Prostate gland (tissue), 2 donors: ENCODE results near the gene C13orf46. TPM values are rescaled to one million over a fixed set of nuclear protein-coding genes. Genes with fewer than 3 reads are reported as not detected.
A peak's percentile ranks its signal among the peaks of the same experiment; 100 is the strongest.

Source experiments
- DNase-seq: peaks from one replicate; pipeline ENCODE4 v3.0.0-alpha.2; 2019; ENCODE audit warnings: low spot score
- H3K27ac ChIP-seq, 2 donors: fragments of 200-600 bp; sonication (generic); 2 replicates each; pipeline ENCODE4 v1.5.1; 2017 to 2019
- H3K27me3 ChIP-seq: fragments of 200-600 bp; sonication (generic); replicated peaks from 2 replicates; pipeline ENCODE4 v1.5.1; 2019; ENCODE audit not compliant: insufficient read depth
- H3K36me3 ChIP-seq, 2 donors: fragments of 200-600 bp; sonication (generic); 1 replicate in 1 of 2; 2 replicates in 1 of 2; pipeline versions ENCODE4 v1.5.1 to v1.8.1; 2017 to 2019
- H3K4me1 ChIP-seq: fragments of 200-600 bp; sonication (generic); replicated peaks from 2 replicates; pipeline ENCODE4 v1.5.1; 2019
- H3K4me3 ChIP-seq, 2 donors: fragments of 200-600 bp; sonication (generic); 2 replicates each; pipeline ENCODE4 v1.5.1; 2017 to 2019
- H3K9me3 ChIP-seq: fragments of 200-600 bp; sonication (generic); 2 replicates; pipeline ENCODE4 v1.5.1; 2017
- CTCF ChIP-seq, 4 experiments: fragments of 200-600 bp in 2 of 4; fragments of 450-650 bp in 2 of 4; sonication (generic) in 2 of 4; IDR thresholded peaks; 1 replicate in 3 of 4; 2 replicates in 1 of 4; pipeline ENCODE4 v1.5.1; 2016 to 2019; ENCODE audit warnings: antibody characterized with exemption in 4 of 4, mild to moderate bottlenecking in 2 of 4, moderate library complexity in 2 of 4
- POLR2A ChIP-seq: fragments of 450-650 bp; IDR thresholded peaks from one replicate; pipeline ENCODE4 v1.6.1; 2016; ENCODE audit warnings: antibody characterized with exemption, mild to moderate bottlenecking
- POLR2AphosphoS5 ChIP-seq: sonication (generic); formaldehyde crosslinking; IDR thresholded peaks from one replicate; pipeline ENCODE4 v1.6.1; 2017; ENCODE audit warnings: antibody characterized with exemption
- WGBS: methylation state at CpG from one replicate; pipeline ENCODE4 v1.1.5; 2018; 5-methylcytosine and 5-hydroxymethylcytosine counted together
- intact Hi-C: fragments of 100-400 bp; cut with DNase I; formaldehyde crosslinking; loops from one replicate; pipeline ENCODE4 v1.14.2; 2022
- total RNA-seq, 2 donors: library from RNA; depleted of rRNA; stranded (reverse); fragments of >200 nt; gene quantifications; one replicate each; pipeline ENCODE4 v1.1.0, GENCODE V29; 2016

The C13orf46 gene
- total RNA-seq, 2 donors from 2014 or later: 8.0 to 9.9 TPM

- DNase-seq: no peak
- Histone ChIP-seq H3K27ac (no peak overlapping the region), H3K27me3 (no peaks in the 10 kb centered on the region), H3K4me3 (no peak overlapping the region), H3K4me1 (no peaks in the 10 kb centered on the region), H3K9me3 (no peaks in the 10 kb centered on the region), H3K36me3 (no peaks in the 10 kb centered on the region)
- TF ChIP-seq POLR2A (no peak), CTCF (IDR thresholded peaks at IDR 0.05) (no peak), POLR2AphosphoS5 (no peak)
- intact Hi-C loops: no loop called here
- WGBS: 66% methylated on average over 23 of the region's 23 CpGs
These were observed 54.7 kb downstream of the C13orf46 start for GRCh38 chr13:113918981-113919701.

- H3K36me3 ChIP-seq: no peaks in the 10 kb centered on the region
- no peaks in the 10 kb centered on the region for H3K27me3 ChIP-seq
- intact Hi-C loops: no loop called here
- no peak for DNase-seq
- no peaks in the 10 kb centered on the region for H3K9me3 ChIP-seq
- H3K4me3 ChIP-seq: no peak overlapping the region
- WGBS: 96% methylated on average over 10 of the region's 10 CpGs
- H3K27ac ChIP-seq: no peak overlapping the region
- H3K4me1 ChIP-seq: no peaks in the 10 kb centered on the region
- TF ChIP-seq POLR2AphosphoS5 (no peak), POLR2A (no peak), CTCF (IDR thresholded peaks at IDR 0.05) (no peak)
These were observed 55.3 kb downstream of the C13orf46 start for GRCh38 chr13:113918580-113918979.

DNA sequence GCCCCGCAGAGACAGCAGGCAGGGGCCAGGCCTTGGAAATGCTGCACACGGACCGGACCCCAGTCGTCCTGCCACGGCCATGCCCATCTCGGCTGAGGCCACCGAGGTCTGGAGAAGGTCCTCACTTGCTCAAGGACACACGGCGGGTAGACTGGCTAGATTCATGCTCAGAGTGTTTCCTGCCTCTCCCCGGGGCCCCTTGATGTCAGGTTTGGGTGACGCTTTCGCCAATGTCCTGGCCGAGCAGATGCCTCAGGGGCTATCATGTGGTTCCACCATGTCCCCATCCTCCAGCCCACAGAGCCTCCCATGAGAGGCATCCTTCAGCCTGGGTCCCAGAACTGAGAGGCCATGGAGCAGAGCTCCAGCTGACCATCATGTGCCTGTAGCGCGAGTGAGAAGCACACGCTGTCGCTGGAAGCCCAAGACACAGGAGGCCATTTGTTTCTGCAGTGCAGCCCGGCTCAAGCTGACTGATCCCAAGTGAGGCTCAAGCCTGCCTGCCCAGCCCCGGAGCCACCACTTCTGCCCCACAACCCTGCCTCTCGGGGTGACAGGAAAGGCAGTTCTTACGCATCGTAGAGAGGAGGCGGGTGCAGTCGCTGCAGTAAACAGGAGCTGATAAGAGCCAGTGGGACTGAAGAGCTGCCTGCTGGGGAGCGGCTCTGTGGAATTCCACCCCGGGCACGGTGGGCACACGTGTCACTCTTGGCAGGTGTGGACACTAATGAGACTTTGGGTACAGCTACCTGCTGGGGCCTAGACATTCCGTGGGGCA lies 56.1 kb downstream of the C13orf46 start:
- 94% methylated on average over 26 of the region's 29 CpGs for WGBS
- TF ChIP-seq POLR2A (no peak), POLR2AphosphoS5 (no peak), CTCF (IDR thresholded peaks at IDR 0.05) (no peak)
- no peak for DNase-seq

DNA sequence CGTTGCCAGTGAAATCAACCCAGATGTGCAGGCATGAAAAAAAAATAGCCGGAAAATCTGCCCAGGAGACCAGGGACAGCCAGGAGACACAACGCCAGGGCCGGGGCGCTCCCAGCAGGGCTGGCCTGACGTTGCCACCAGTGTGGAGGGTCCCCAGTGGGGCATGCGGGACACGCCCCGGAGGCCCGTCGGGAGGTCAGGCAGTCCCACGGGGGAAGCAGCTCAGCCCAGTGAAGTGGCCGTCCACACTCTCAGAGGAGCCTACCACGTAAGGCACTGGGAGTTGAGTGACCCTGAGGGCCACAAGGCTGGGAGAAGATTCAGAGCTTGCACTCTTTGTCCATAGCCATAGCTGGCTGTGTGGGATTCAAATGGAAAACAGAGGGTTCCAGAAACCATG lies 56.8 kb downstream of the C13orf46 start:
- H3K36me3 ChIP-seq: no peaks in the 10 kb centered on the region
- H3K4me1 ChIP-seq: no peaks in the 10 kb centered on the region
- H3K27me3 ChIP-seq: no peaks in the 10 kb centered on the region
- H3K9me3 ChIP-seq: no peaks in the 10 kb centered on the region
- H3K27ac ChIP-seq: no peak overlapping the region
- DNase-seq: peak; percentile 3
- no peak overlapping the region for H3K4me3 ChIP-seq
- WGBS: 87% methylated on average over 14 of the region's 14 CpGs
- intact Hi-C loops: no loop called here
- TF ChIP-seq POLR2AphosphoS5 (no peak), CTCF (IDR thresholded peaks at IDR 0.05) (no peak), POLR2A (no peak)

More for the DNA sequence above, 56.1 kb downstream of the C13orf46 start:
- intact Hi-C loops: no loop called here
- Histone ChIP-seq H3K4me3 (no peak overlapping the region), H3K4me1 (no peaks in the 10 kb centered on the region), H3K27ac (no peak overlapping the region), H3K27me3 (no peaks in the 10 kb centered on the region), H3K9me3 (no peaks in the 10 kb centered on the region), H3K36me3 (no peaks in the 10 kb centered on the region)
